Fibroblast of lung (primary cell): Measurements from ENCODE around the gene CSPG5.

ENCODE experiments used
- EZH2 ChIP-seq: IDR thresholded peaks from 2 replicates; pipeline ENCODE4 v1.5.1; 2012; ENCODE audit warnings: low read length, control low read depth, mild to moderate bottlenecking; ENCODE audit errors: missing control alignments
- TF ChIP-seq, protein P1 (sequence below), 2 donors: IDR thresholded peaks in 1 of 2; conservative IDR thresholded peaks in 1 of 2; 1 replicate in 1 of 2; 2 replicates in 1 of 2; pipeline ENCODE4 v1.5.1; 2011 to 2012; ENCODE audit warnings: low read length in 2 of 2, control low read depth in 1 of 2, inconsistent platforms in 1 of 2, low read depth in 1 of 2, mild to moderate bottlenecking in 1 of 2

DNA sequence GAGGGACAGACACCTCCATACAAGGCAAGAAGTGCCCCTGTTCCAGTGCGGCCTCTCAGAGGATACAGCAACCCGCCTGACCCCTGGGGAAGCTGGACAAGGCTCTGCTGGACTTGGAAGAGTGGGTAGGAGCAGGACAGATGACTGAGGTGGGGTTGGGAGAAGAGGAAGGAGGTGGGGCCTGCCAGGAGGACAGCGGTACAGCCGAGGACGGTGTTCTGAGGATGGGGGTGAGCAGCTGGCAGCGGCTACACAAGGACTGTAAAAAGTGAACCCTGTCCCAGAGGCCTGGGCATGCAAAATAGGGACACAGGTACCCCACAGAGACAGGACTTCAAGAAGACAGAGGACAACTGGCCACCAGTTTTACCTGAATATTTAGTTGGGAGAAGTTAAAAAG lies 41.7 kb downstream of the CSPG5 start:
- TF ChIP-seq, protein P1, sequence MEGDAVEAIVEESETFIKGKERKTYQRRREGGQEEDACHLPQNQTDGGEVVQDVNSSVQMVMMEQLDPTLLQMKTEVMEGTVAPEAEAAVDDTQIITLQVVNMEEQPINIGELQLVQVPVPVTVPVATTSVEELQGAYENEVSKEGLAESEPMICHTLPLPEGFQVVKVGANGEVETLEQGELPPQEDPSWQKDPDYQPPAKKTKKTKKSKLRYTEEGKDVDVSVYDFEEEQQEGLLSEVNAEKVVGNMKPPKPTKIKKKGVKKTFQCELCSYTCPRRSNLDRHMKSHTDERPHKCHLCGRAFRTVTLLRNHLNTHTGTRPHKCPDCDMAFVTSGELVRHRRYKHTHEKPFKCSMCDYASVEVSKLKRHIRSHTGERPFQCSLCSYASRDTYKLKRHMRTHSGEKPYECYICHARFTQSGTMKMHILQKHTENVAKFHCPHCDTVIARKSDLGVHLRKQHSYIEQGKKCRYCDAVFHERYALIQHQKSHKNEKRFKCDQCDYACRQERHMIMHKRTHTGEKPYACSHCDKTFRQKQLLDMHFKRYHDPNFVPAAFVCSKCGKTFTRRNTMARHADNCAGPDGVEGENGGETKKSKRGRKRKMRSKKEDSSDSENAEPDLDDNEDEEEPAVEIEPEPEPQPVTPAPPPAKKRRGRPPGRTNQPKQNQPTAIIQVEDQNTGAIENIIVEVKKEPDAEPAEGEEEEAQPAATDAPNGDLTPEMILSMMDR (conservative IDR thresholded peaks at IDR 0.05 in 1 of 2, IDR thresholded peaks at IDR 0.05 in 1 of 2; ENCODE audit: low read depth in 1 of 2, low read length in 2 of 2): no peak
- no peak for TF ChIP-seq EZH2
